Measurements from ENCODE around the gene LIN37. TPM values are rescaled to one million over a fixed set of nuclear protein-coding genes. Genes with fewer than 3 reads are reported as not detected.

The LIN37 gene
- total RNA-seq, 1 experiment from 2014 or later = 23.5 TPM

DNA sequence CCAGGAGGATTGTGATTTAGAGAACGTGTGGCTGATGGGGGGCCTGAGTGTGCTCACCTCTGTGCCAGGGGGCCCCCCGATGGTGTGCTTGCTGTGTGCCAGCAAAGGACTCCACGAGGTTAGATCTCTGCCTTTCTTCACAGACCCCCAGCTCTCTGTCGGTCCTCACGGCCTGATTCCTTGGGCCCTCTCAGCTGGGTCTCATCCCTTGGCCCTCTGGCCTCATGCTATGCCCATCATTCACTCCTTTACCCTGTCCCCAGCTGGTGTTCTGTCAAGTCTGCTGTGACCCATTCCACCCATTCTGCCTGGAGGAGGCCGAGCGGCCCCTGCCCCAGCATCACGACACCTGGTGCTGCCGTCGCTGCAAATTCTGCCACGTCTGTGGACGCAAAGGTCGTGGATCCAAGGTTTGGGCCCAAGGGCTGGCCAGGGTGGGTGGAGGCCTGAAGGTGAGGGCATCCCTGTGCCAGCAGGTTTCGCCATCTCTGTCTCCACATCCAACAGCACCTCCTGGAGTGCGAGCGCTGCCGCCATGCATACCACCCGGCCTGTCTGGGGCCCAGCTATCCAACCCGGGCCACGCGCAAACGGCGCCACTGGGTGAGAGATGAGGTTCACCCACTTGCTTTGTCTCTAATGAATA is 23.0 kb upstream of the LIN37 start:
- no peak for DNase-seq (ENCODE audit: low read depth, low spot score)
- H3K4me1 ChIP-seq (ENCODE audit: control insufficient read depth, insufficient read depth, low read length) = no peaks in the 10 kb centered on the region
- H3K9me3 ChIP-seq (ENCODE audit: control insufficient read depth, insufficient read depth, low read depth, low read length) = no peaks in the 10 kb centered on the region
- no peak overlapping the region for H3K27ac ChIP-seq (ENCODE audit: low read length)
- in situ Hi-C loops (cut with HindIII; ENCODE audit: low pct_unique_long_range_greater_than_20kb, low sequenced_read_pairs) (no loop called here), intact Hi-C loops (cut with micrococcal nuclease; ENCODE audit: unreplicated experiment) (no loop called here)
- H3K27me3 ChIP-seq (ENCODE audit: control insufficient read depth, insufficient read depth, low read length) = no peaks in the 10 kb centered on the region
- no peak for TF ChIP-seq POLR2AphosphoS5 (IDR thresholded peaks at IDR 0.05; ENCODE audit: low read depth, low read length)
- TF ChIP-seq CTCF (IDR thresholded peaks at IDR 0.05) = no peak
- TF ChIP-seq SIN3A (IDR thresholded peaks at IDR 0.05; ENCODE audit: borderline replicate concordance, insufficient read depth, low read depth, low read length) = no peak
- no peak for TF ChIP-seq TCF7L2 (IDR thresholded peaks at IDR 0.05; ENCODE audit: low read depth, low read length)
- TF ChIP-seq REST (IDR thresholded peaks at IDR 0.05; ENCODE audit: insufficient read depth in 1 of 2, low read depth in 2 of 2, low read length in 1 of 2) = no peak
- ChIA-PET POLR2A (interaction anchor here (0.5 kb wide), 1 partner anchor 787 kb away, joined by 5 read pairs; no protein-coding TSS in a partner anchor), CTCF (no interaction called here)
- peaks cover 30% of the 10 kb centered on the region for H3K36me3 ChIP-seq (ENCODE audit: control insufficient read depth, insufficient read depth, low read length)
- no TSS peak for BruUV-seq (replicated peaks)
- no peak for ATAC-seq
- H3K4me3 ChIP-seq (ENCODE audit: low read depth in 2 of 2, low read length in 2 of 2) = no peak overlapping the region

GRCh38 chr19:35727053-35727955 is 21.1 kb upstream of the LIN37 start:
- Histone ChIP-seq H3K9me3 (ENCODE audit: control insufficient read depth, insufficient read depth, low read depth, low read length) (no peaks in the 10 kb centered on the region), H3K36me3 (ENCODE audit: control insufficient read depth, insufficient read depth, low read length) (peaks cover 28% of the 10 kb centered on the region), H3K4me1 (ENCODE audit: control insufficient read depth, insufficient read depth, low read length) (no peaks in the 10 kb centered on the region), H3K27ac (ENCODE audit: low read length) (no peak overlapping the region), H3K27me3 (ENCODE audit: control insufficient read depth, insufficient read depth, low read length) (no peaks in the 10 kb centered on the region), H3K4me3 (ENCODE audit: low read depth in 2 of 2, low read length in 2 of 2) (no peak overlapping the region)
- in situ Hi-C loops (cut with HindIII; ENCODE audit: low pct_unique_long_range_greater_than_20kb, low sequenced_read_pairs) (no loop called here), intact Hi-C loops (cut with micrococcal nuclease; ENCODE audit: unreplicated experiment) (no loop called here)
- no peak for DNase-seq (ENCODE audit: low read depth, low spot score)
- TF ChIP-seq CTCF (IDR thresholded peaks at IDR 0.05) (no peak), TCF7L2 (IDR thresholded peaks at IDR 0.05; ENCODE audit: low read depth, low read length) (no peak), SIN3A (IDR thresholded peaks at IDR 0.05; ENCODE audit: borderline replicate concordance, insufficient read depth, low read depth, low read length) (no peak), POLR2AphosphoS5 (IDR thresholded peaks at IDR 0.05; ENCODE audit: low read depth, low read length) (no peak), REST (IDR thresholded peaks at IDR 0.05; ENCODE audit: insufficient read depth in 1 of 2, low read depth in 2 of 2, low read length in 1 of 2) (no peak)
- no peak for ATAC-seq
- POLR2A ChIA-PET = interaction anchor here (0.5 to 0.7 kb wide), 2 partner anchors 48 to 91 kb away, joined by 3 to 9 read pairs; no protein-coding TSS in a partner anchor
- CTCF ChIA-PET = interaction anchor here (0.6 kb wide), 1 partner anchor 21 kb away, joined by 3 read pairs; the partner anchor contains the start of gene LIN37
- BruUV-seq (replicated peaks) = no TSS peak

All from Panc1 (cell line).